Stimulated activated naive B cell treated with anti-CD40 and anti-IgM and Interleukin-4, amounts not matched to agents 10 μg/mL and 1 μg/mL and 100 μg/mL, for 72 hours (primary cell): ENCODE measurements around the gene RPRD1A.
A peak's percentile ranks its signal among the peaks of the same experiment; 100 is the strongest.
"Not testable (repeated sequence)": the region's sequence is repeated elsewhere in the genome, so short reads cannot be mapped to it uniquely, and the experiment has no call there.

ENCODE experiments used
- ATAC-seq, 2 donors: fragments of 150-1000 bp; cut with Tn5 transposase; replicated peaks; 2 replicates each; pipeline ENCODE4 v1.10.0; 2021; ENCODE audit warnings: moderate library complexity in 1 of 2
- DNase-seq: peaks from one replicate; pipeline ENCODE4 v3.0.0; 2021
- H3K27ac Mint-ChIP-seq: one replicate; pipeline ENCODE4 v1.8.0; 2022; ENCODE audit warnings: mild to moderate bottlenecking, mixed read lengths
- H3K27me3 Mint-ChIP-seq, 2 donors: one replicate each; pipeline ENCODE4 v1.8.0; 2022; ENCODE audit warnings: mixed read lengths in 2 of 2
- H3K36me3 Mint-ChIP-seq, 2 donors: one replicate each; pipeline ENCODE4 v1.8.0; 2022; ENCODE audit warnings: mixed read lengths in 2 of 2, mild to moderate bottlenecking in 1 of 2
- H3K4me1 Mint-ChIP-seq, 2 donors: one replicate each; pipeline ENCODE4 v1.8.0; 2022; ENCODE audit warnings: mixed read lengths in 2 of 2, mild to moderate bottlenecking in 1 of 2
- H3K4me3 Mint-ChIP-seq, 2 donors: one replicate each; pipeline ENCODE4 v1.8.0; 2022; ENCODE audit warnings: mild to moderate bottlenecking in 2 of 2, mixed read lengths in 2 of 2, moderate library complexity in 1 of 2
- H3K9me3 Mint-ChIP-seq, 2 donors: one replicate each; pipeline ENCODE4 v1.8.0; 2022; ENCODE audit warnings: mixed read lengths in 2 of 2, mild to moderate bottlenecking in 1 of 2

The RPRD1A gene

GRCh38 chr18:36066001-36066400 is 1.4 kb downstream of the RPRD1A start:
- DNase-seq (no peak), ATAC-seq (no peak)
- peaks cover 0 to 3% of the 10 kb centered on the region in 2 donors for H3K9me3 Mint-ChIP-seq
- H3K36me3 Mint-ChIP-seq, result peaks cover 15 to 24% of the 10 kb centered on the region in 2 donors
- peaks cover 0 to 5% of the 10 kb centered on the region in 2 donors for H3K27me3 Mint-ChIP-seq
- H3K4me1 Mint-ChIP-seq, result peaks cover 29 to 50% of the 10 kb centered on the region in 2 donors
- peak overlapping the region; percentile 88 to 92 for H3K4me3 Mint-ChIP-seq
- peak overlapping the region; percentile 38 for H3K27ac Mint-ChIP-seq

GRCh38 chr18:36064809-36065079 is 2.6 kb downstream of the RPRD1A start:
- Mint-ChIP-seq H3K36me3 (peaks cover 15 to 24% of the 10 kb centered on the region in 2 donors), H3K4me1 (peaks cover 30 to 60% of the 10 kb centered on the region in 2 donors), H3K4me3 (peak overlapping the region; percentile 36), H3K27ac (peak overlapping the region; percentile 89)
- not testable (repeated sequence) for H3K27me3 Mint-ChIP-seq, H3K9me3 Mint-ChIP-seq, ATAC-seq, DNase-seq

- no peak for DNase-seq
- Mint-ChIP-seq H3K27ac (peak overlapping the region; percentile 89), H3K4me3 (peak overlapping the region; percentile 36), H3K4me1 (peaks cover 30 to 60% of the 10 kb centered on the region in 2 donors), H3K27me3 (no peaks in the 10 kb centered on the region), H3K36me3 (peaks cover 15 to 24% of the 10 kb centered on the region in 2 donors), H3K9me3 (peaks cover 0 to 3% of the 10 kb centered on the region in 2 donors)
- no peak for ATAC-seq
Observed at GRCh38 chr18:36064027-36064808, 3.1 kb downstream of the RPRD1A start.

GRCh38 chr18:36058674-36059073 is 8.7 kb downstream of the RPRD1A start:
- Mint-ChIP-seq H3K27me3 (no peaks in the 10 kb centered on the region), H3K9me3 (peaks cover 0 to 2% of the 10 kb centered on the region in 2 donors), H3K27ac (peak overlapping the region; percentile 37), H3K4me3 (no peak overlapping the region), H3K36me3 (peaks cover 8 to 16% of the 10 kb centered on the region in 2 donors), H3K4me1 (peaks cover 25 to 60% of the 10 kb centered on the region in 2 donors)
- no peak for ATAC-seq
- DNase-seq, result no peak

GRCh38 chr18:36051760-36052159 is 15.6 kb downstream of the RPRD1A start:
- no peaks in the 10 kb centered on the region for H3K27me3 Mint-ChIP-seq
- H3K9me3 Mint-ChIP-seq, result peaks cover 9% of the 10 kb centered on the region in 2 donors
- H3K27ac Mint-ChIP-seq, result no peak overlapping the region
- H3K36me3 Mint-ChIP-seq, result peaks cover 29 to 41% of the 10 kb centered on the region in 2 donors
- H3K4me1 Mint-ChIP-seq, result peaks cover 20 to 59% of the 10 kb centered on the region in 2 donors
- DNase-seq (no peak), ATAC-seq (no peak)
- H3K4me3 Mint-ChIP-seq, result no peak overlapping the region

- peaks cover 37 to 49% of the 10 kb centered on the region in 2 donors for H3K36me3 Mint-ChIP-seq
- no peak for ATAC-seq
Observed at GRCh38 chr18:36050479-36050878, 16.9 kb downstream of the RPRD1A start.

GRCh38 chr18:36047521-36047920 is 19.8 kb downstream of the RPRD1A start:
- ATAC-seq (peak; percentile 71 to 82), DNase-seq (no peak)
- Mint-ChIP-seq H3K27me3 (no peaks in the 10 kb centered on the region), H3K9me3 (peaks cover 8 to 9% of the 10 kb centered on the region in 2 donors), H3K4me1 (peaks cover 31 to 74% of the 10 kb centered on the region in 2 donors), H3K36me3 (peaks cover 29 to 41% of the 10 kb centered on the region in 2 donors), H3K4me3 (no peak overlapping the region), H3K27ac (no peak overlapping the region)

More at GRCh38 chr18:36050479-36050878, 16.9 kb downstream of the RPRD1A start:
- Mint-ChIP-seq H3K9me3 (peaks cover 9 to 10% of the 10 kb centered on the region in 2 donors), H3K27ac (no peak overlapping the region), H3K4me3 (no peak overlapping the region), H3K27me3 (no peaks in the 10 kb centered on the region), H3K4me1 (peaks cover 28 to 72% of the 10 kb centered on the region in 2 donors)
- no peak for DNase-seq

GRCh38 chr18:36046898-36047297 is 20.5 kb downstream of the RPRD1A start:
- Mint-ChIP-seq H3K4me1 (peaks cover 34 to 74% of the 10 kb centered on the region in 2 donors), H3K27ac (no peak overlapping the region)
- ATAC-seq, result no peak

GRCh38 chr18:36045241-36045991 is 21.9 kb downstream of the RPRD1A start:
- Mint-ChIP-seq H3K36me3 (peaks cover 20 to 34% of the 10 kb centered on the region in 2 donors), H3K4me1 (peaks cover 35 to 72% of the 10 kb centered on the region in 2 donors), H3K27me3 (no peaks in the 10 kb centered on the region)

More at GRCh38 chr18:36046898-36047297, 20.5 kb downstream of the RPRD1A start:
- H3K9me3 Mint-ChIP-seq, result peaks cover 8 to 9% of the 10 kb centered on the region in 2 donors
- no peak overlapping the region for H3K4me3 Mint-ChIP-seq
- H3K27me3 Mint-ChIP-seq, result no peaks in the 10 kb centered on the region
- no peak for DNase-seq
- peaks cover 25 to 34% of the 10 kb centered on the region in 2 donors for H3K36me3 Mint-ChIP-seq

GRCh38 chr18:36043153-36043552 is 24.2 kb downstream of the RPRD1A start:
- ATAC-seq, result no peak
- H3K4me1 Mint-ChIP-seq, result peaks cover 36 to 70% of the 10 kb centered on the region in 2 donors
- H3K27me3 Mint-ChIP-seq, result no peaks in the 10 kb centered on the region
- H3K27ac Mint-ChIP-seq, result no peak overlapping the region
- peaks cover 5% of the 10 kb centered on the region in 2 donors for H3K9me3 Mint-ChIP-seq
- DNase-seq, result no peak
- H3K4me3 Mint-ChIP-seq, result no peak overlapping the region
- peaks cover 31 to 50% of the 10 kb centered on the region in 2 donors for H3K36me3 Mint-ChIP-seq

More at GRCh38 chr18:36045241-36045991, 21.9 kb downstream of the RPRD1A start:
- ATAC-seq, result no peak
- no peak overlapping the region for H3K27ac Mint-ChIP-seq
- H3K4me3 Mint-ChIP-seq, result no peak overlapping the region
- peaks cover 5% of the 10 kb centered on the region in 2 donors for H3K9me3 Mint-ChIP-seq
- no peak for DNase-seq

- Mint-ChIP-seq H3K9me3 (peaks cover 5 to 7% of the 10 kb centered on the region in 2 donors), H3K4me3 (no peak overlapping the region), H3K27me3 (no peaks in the 10 kb centered on the region), H3K4me1 (peaks cover 27 to 53% of the 10 kb centered on the region in 2 donors), H3K27ac (peak overlapping the region; percentile 3), H3K36me3 (peaks cover 27 to 46% of the 10 kb centered on the region in 2 donors)
- ATAC-seq (no peak), DNase-seq (no peak)
Observed at GRCh38 chr18:36041146-36041545, 26.2 kb downstream of the RPRD1A start.

- peaks cover 24 to 48% of the 10 kb centered on the region in 2 donors for H3K36me3 Mint-ChIP-seq
- no peak overlapping the region for H3K27ac Mint-ChIP-seq
- H3K4me1 Mint-ChIP-seq, result peaks cover 22 to 45% of the 10 kb centered on the region in 2 donors
- ATAC-seq (no peak), DNase-seq (no peak)
- no peak overlapping the region for H3K4me3 Mint-ChIP-seq
- H3K9me3 Mint-ChIP-seq, result peaks cover 5 to 7% of the 10 kb centered on the region in 2 donors
- H3K27me3 Mint-ChIP-seq, result no peaks in the 10 kb centered on the region
Observed at GRCh38 chr18:36038102-36038663, 29.2 kb downstream of the RPRD1A start.

- no peaks in the 10 kb centered on the region for H3K27me3 Mint-ChIP-seq
- H3K27ac Mint-ChIP-seq, result peak overlapping the region; percentile 65
- peaks cover 24 to 39% of the 10 kb centered on the region in 2 donors for H3K4me1 Mint-ChIP-seq
- H3K4me3 Mint-ChIP-seq, result no peak overlapping the region
- H3K36me3 Mint-ChIP-seq, result peaks cover 31 to 47% of the 10 kb centered on the region in 2 donors
- DNase-seq (no peak), ATAC-seq (no peak)
- peaks cover 5 to 7% of the 10 kb centered on the region in 2 donors for H3K9me3 Mint-ChIP-seq
Observed at GRCh38 chr18:36035253-36035652, 32.1 kb downstream of the RPRD1A start.

GRCh38 chr18:36034299-36034895 is 33.0 kb downstream of the RPRD1A start:
- H3K4me3 Mint-ChIP-seq, result no peak overlapping the region
- DNase-seq, result no peak
- no peaks in the 10 kb centered on the region for H3K27me3 Mint-ChIP-seq
- H3K36me3 Mint-ChIP-seq, result peaks cover 27 to 41% of the 10 kb centered on the region in 2 donors
- no peak for ATAC-seq
- H3K9me3 Mint-ChIP-seq, result peaks cover 3 to 7% of the 10 kb centered on the region in 2 donors
- H3K27ac Mint-ChIP-seq, result peak overlapping the region; percentile 37
- peaks cover 21 to 36% of the 10 kb centered on the region in 2 donors for H3K4me1 Mint-ChIP-seq
